SKM-1 treated with dmso at 0.1 percent for 144 hours (cell line): ENCODE data around the gene PAK1IP1.
"Not testable (repeated sequence)": the region's sequence is repeated elsewhere in the genome, so short reads cannot be mapped to it uniquely, and the experiment has no call there.

Experiments
- DNase-seq: peaks from one replicate; lab custom pipeline; 2025; ENCODE audit not compliant: unreplicated experiment; lab: John Stamatoyannopoulos, UW

PAK1IP1 gene

GRCh38 chr6:10740061-10740460, 45.3 kb downstream of the PAK1IP1 start:
- DNase-seq = no peak

- DNase-seq = not testable (repeated sequence)
Measured at GRCh38 chr6:10741643-10742042, 46.9 kb downstream of the PAK1IP1 start.

DNA sequence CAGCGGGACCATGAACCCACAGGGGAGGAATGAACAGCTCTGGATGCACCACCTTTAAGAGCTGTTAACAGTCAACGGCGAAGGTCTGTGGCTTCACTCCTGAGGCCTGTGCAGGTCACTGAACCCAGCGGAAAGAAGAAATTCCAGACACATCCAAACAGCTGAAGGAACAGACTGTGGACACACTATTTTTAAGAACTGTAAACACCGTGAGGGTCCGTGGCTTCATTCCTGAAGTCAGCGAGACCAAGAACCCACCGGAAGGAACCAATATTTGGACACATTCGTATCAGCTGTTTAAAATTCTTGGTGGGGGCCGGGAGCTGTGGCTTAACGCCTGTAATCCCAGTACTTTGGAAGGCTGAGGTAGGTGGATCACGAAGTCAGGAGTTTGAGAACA, 47.5 kb downstream of the PAK1IP1 start:
- DNase-seq = no peak

GRCh38 chr6:10743515-10743914, 48.7 kb downstream of the PAK1IP1 start:
- DNase-seq = no peak

DNA sequence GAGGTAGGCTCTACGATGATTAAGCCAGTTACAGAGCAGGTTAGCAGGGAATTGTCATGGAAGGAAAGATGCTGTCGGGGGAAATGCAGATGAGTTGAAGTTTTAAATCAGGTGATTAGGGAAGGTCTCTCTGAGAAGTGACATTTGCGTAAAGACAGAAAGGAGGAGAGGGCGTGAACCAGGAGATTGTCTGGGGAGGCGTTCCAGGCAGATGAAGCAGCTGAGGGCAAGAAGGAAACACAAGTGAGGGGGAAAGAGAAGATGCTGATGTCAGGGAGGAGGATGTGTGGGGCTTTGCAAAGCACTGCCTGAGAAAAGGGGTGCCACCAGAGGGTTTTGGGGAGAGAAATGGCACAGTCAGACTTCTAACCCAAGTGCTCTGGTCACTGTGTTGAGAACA, 50.3 kb downstream of the PAK1IP1 start:
- no peak for DNase-seq

DNA sequence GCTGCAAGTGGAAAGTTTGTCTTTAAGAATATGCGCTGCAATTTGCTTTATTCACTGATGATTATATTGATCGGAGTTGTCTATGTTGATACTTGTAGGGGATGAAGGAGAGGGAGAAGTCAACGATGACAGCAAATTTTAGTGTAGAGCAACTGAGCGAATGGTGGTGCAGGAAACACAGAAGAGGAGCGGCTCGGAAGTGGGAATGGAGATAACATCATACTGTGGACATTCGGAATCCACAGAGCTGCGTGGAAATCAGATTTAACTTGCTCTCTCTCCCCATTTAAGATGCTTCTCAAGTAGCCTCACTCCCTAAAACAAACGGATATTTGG, 52.1 kb downstream of the PAK1IP1 start:
- DNase-seq = no peak

- peak; percentile 95 for DNase-seq
Measured at GRCh38 chr6:10747251-10747972, 52.6 kb downstream of the PAK1IP1 start, which contains the start of gene TMEM14B. Gene TMEM14B, plus strand, starts transcription at chr6:10747805. Its CDS starts 1,441 bp downstream, at chr6:10749246.

DNA sequence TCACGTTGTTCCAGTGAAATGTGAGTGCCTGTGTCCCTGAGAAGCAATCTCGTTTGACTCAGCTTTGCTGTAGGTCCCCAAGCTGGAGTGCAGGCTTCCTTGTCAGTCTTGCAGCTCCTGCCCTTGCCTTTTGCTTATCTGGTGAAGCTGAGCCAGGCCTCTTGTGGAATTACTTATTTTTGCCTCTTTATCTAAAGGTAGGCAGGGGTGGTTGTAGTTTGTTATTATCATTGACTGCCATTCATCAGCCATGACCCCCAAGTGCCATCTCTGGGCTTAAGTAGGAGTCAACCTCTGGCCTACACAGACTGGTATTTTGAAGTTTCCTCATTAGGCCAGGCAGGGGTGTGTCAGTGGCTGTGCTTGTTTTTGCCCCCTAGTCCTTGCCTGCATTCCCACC, 55.0 kb downstream of the PAK1IP1 start:
- DNase-seq = no peak

GRCh38 chr6:10750568-10750967, 55.8 kb downstream of the PAK1IP1 start:
- DNase-seq = not testable (repeated sequence)

GRCh38 chr6:10751757-10752156, 57.0 kb downstream of the PAK1IP1 start:
- not testable (repeated sequence) for DNase-seq

DNA sequence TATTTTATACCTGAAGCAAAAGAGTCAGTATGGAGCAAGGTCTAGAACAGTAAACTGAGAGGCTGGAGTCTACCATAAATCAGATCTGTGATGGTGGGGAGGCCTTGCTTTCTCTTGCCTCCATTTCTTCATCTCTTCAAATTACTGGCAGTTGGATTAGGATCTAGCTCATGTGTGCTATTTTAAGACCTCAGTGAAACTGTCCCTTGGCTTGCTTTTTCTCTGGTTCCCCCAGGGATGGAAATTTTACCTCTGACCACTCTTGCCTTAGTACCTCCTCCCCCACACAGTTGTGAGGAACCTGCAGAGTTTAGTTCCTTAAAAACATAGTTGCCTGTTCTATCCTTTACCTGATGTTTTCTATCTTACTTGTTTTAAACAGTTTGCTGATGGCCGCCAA, 61.3 kb downstream of the PAK1IP1 start:
- DNase-seq = no peak
